HUDEP-2 (cell line): ENCODE results near the gene PPP2R5C.

ENCODE experiments used
- DNase-seq, 76 experiments: peaks; one replicate each; lab custom pipeline; 2025; ENCODE audit not compliant: unreplicated experiment in 76 of 76; lab: John Stamatoyannopoulos, UW

The PPP2R5C gene

GRCh38 chr14:101878211-101878821 is 116.8 kb downstream of the PPP2R5C start:
- no peak for DNase-seq

GRCh38 chr14:101878822-101879528 is 117.5 kb downstream of the PPP2R5C start:
- no peak for DNase-seq

- DNase-seq, result no peak
Measured at GRCh38 chr14:101879529-101880336, 118.2 kb downstream of the PPP2R5C start.

GRCh38 chr14:101881426-101881825 is 119.9 kb downstream of the PPP2R5C start:
- DNase-seq, result no peak

GRCh38 chr14:101882141-101882935 is 120.8 kb downstream of the PPP2R5C start:
- no peak for DNase-seq

- DNase-seq, result no peak
Measured at GRCh38 chr14:101884089-101884933, 122.8 kb downstream of the PPP2R5C start.

GRCh38 chr14:101884934-101885576 is 123.5 kb downstream of the PPP2R5C start:
- DNase-seq, result no peak

GRCh38 chr14:101887219-101887618 is 125.7 kb downstream of the PPP2R5C start:
- no peak for DNase-seq

GRCh38 chr14:101888182-101888581 is 126.7 kb downstream of the PPP2R5C start:
- DNase-seq, result no peak

- DNase-seq, result no peak
Measured at GRCh38 chr14:101889366-101889765, 127.9 kb downstream of the PPP2R5C start.

GRCh38 chr14:101889898-101890297 is 128.4 kb downstream of the PPP2R5C start:
- DNase-seq, result no peak

- DNase-seq, result no peak
Measured at GRCh38 chr14:101891471-101891870, 130.0 kb downstream of the PPP2R5C start.

GRCh38 chr14:101893759-101894158 is 132.2 kb downstream of the PPP2R5C start:
- no peak for DNase-seq

GRCh38 chr14:101894365-101895081 is 133.0 kb downstream of the PPP2R5C start:
- DNase-seq, result no peak

GRCh38 chr14:101895256-101895655 is 133.7 kb downstream of the PPP2R5C start:
- no peak for DNase-seq

GRCh38 chr14:101897326-101897725 is 135.8 kb downstream of the PPP2R5C start:
- no peak for DNase-seq

GRCh38 chr14:101898416-101898815 is 136.9 kb downstream of the PPP2R5C start:
- no peak for DNase-seq

GRCh38 chr14:101899263-101899662 is 137.8 kb downstream of the PPP2R5C start:
- DNase-seq, result no peak

- DNase-seq, result no peak
Measured at GRCh38 chr14:101900253-101900652, 138.7 kb downstream of the PPP2R5C start.
